Measurements from ENCODE around the gene SLC38A9.

DNA sequence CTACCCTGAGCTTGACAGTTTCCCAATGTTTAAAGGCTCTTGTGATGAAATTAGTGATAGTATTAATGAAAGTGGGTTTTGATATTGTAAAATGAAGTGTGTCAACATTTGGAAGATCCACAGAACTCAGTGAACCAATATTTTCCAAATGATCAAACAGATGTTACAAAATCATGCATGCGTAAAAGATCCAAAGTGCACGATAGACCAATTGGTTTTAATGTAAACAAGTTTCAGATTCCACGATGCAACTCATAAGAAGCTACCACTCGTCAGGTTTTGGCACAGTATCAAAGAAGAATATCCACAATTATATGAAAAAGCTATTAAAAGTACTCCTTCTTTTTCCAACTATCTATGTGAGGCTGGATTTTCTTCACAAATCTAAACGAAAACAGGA lies 82.3 kb downstream of the SLC38A9 start:
- TF ChIP-seq, protein P1, sequence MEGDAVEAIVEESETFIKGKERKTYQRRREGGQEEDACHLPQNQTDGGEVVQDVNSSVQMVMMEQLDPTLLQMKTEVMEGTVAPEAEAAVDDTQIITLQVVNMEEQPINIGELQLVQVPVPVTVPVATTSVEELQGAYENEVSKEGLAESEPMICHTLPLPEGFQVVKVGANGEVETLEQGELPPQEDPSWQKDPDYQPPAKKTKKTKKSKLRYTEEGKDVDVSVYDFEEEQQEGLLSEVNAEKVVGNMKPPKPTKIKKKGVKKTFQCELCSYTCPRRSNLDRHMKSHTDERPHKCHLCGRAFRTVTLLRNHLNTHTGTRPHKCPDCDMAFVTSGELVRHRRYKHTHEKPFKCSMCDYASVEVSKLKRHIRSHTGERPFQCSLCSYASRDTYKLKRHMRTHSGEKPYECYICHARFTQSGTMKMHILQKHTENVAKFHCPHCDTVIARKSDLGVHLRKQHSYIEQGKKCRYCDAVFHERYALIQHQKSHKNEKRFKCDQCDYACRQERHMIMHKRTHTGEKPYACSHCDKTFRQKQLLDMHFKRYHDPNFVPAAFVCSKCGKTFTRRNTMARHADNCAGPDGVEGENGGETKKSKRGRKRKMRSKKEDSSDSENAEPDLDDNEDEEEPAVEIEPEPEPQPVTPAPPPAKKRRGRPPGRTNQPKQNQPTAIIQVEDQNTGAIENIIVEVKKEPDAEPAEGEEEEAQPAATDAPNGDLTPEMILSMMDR (IDR thresholded peaks at IDR 0.05; ENCODE audit: low read depth, low read length), result no peak
- TF ChIP-seq POLR2A (IDR thresholded peaks at IDR 0.05; ENCODE audit: extremely low read depth, insufficient read length), result no peak

Measured in NB4 (cell line).